Measurements from ENCODE around the gene CAB39L.

CAB39L gene

GRCh38 chr13:49400755-49401659 lies 42.9 kb downstream of the CAB39L start:
- no peak for DNase-seq (ENCODE audit: low read depth in 1 of 2, low spot score in 1 of 2)

GRCh38 chr13:49399801-49400472 lies 43.9 kb downstream of the CAB39L start:
- DNase-seq (ENCODE audit: low read depth in 1 of 2, low spot score in 1 of 2) = no peak

- no peak for DNase-seq (ENCODE audit: low read depth in 1 of 2, low spot score in 1 of 2)
Observed at GRCh38 chr13:49395878-49396380, 47.9 kb downstream of the CAB39L start.

- no peak for DNase-seq (ENCODE audit: low read depth in 1 of 2, low spot score in 1 of 2)
Observed at GRCh38 chr13:49395451-49395865, 48.4 kb downstream of the CAB39L start.

GRCh38 chr13:49388091-49388635 lies 55.7 kb downstream of the CAB39L start:
- no peak for DNase-seq (ENCODE audit: low read depth in 1 of 2, low spot score in 1 of 2)

GRCh38 chr13:49386664-49387063 lies 57.2 kb downstream of the CAB39L start:
- no peak for DNase-seq (ENCODE audit: low read depth in 1 of 2, low spot score in 1 of 2)

- no peak for DNase-seq (ENCODE audit: low read depth in 1 of 2, low spot score in 1 of 2)
Observed at GRCh38 chr13:49376121-49376520, 67.7 kb downstream of the CAB39L start.

- DNase-seq (ENCODE audit: low read depth in 1 of 2, low spot score in 1 of 2) = no peak
Observed at GRCh38 chr13:49374585-49375290, 69.1 kb downstream of the CAB39L start.

- DNase-seq (ENCODE audit: low read depth in 1 of 2, low spot score in 1 of 2) = no peak
Observed at GRCh38 chr13:49373716-49374115, 70.1 kb downstream of the CAB39L start.

GRCh38 chr13:49371943-49372613 lies 71.8 kb downstream of the CAB39L start:
- DNase-seq (ENCODE audit: low read depth in 1 of 2, low spot score in 1 of 2) = no peak

- no peak for DNase-seq (ENCODE audit: low read depth in 1 of 2, low spot score in 1 of 2)
Observed at GRCh38 chr13:49370371-49370770, 73.5 kb downstream of the CAB39L start.

GRCh38 chr13:49369866-49370265 lies 74.0 kb downstream of the CAB39L start:
- no peak for DNase-seq (ENCODE audit: low read depth in 1 of 2, low spot score in 1 of 2)

- DNase-seq (ENCODE audit: low read depth in 1 of 2, low spot score in 1 of 2) = no peak
Observed at GRCh38 chr13:49368688-49369087, 75.2 kb downstream of the CAB39L start.

GRCh38 chr13:49367640-49368422 lies 76.0 kb downstream of the CAB39L start:
- no peak for DNase-seq (ENCODE audit: low read depth in 1 of 2, low spot score in 1 of 2)

- DNase-seq (ENCODE audit: low read depth in 1 of 2, low spot score in 1 of 2) = no peak
Observed at GRCh38 chr13:49366841-49367240, 77.0 kb downstream of the CAB39L start.

GRCh38 chr13:49357694-49358093 lies 86.2 kb downstream of the CAB39L start:
- DNase-seq (ENCODE audit: low read depth in 1 of 2, low spot score in 1 of 2) = no peak

- DNase-seq (ENCODE audit: low read depth in 1 of 2, low spot score in 1 of 2) = no peak
Observed at GRCh38 chr13:49356223-49356622, 87.6 kb downstream of the CAB39L start.

- no peak for DNase-seq (ENCODE audit: low read depth in 1 of 2, low spot score in 1 of 2)
Observed at GRCh38 chr13:49354719-49355118, 89.1 kb downstream of the CAB39L start.

- no peak for DNase-seq (ENCODE audit: low read depth in 1 of 2, low spot score in 1 of 2)
Observed at GRCh38 chr13:49353908-49354307, 90.0 kb downstream of the CAB39L start.

GRCh38 chr13:49351871-49352270 lies 92.0 kb downstream of the CAB39L start:
- no peak for DNase-seq (ENCODE audit: low read depth in 1 of 2, low spot score in 1 of 2)

All from activated CD4-positive, alpha-beta T cell treated with anti-CD3 and anti-CD28 coated beads, Interleukin-2, amount 50 U/mL, for 24 hours (primary cell).